GM18517 (cell line): ENCODE results near the gene POLA1.

Experiments used
- ATAC-seq: cut with Tn5 transposase; IDR thresholded peaks from one replicate; pipeline ENCODE4 v1.9.1; 2021; ENCODE audit warnings: mild to moderate bottlenecking, moderate library complexity; ENCODE audit not compliant: unreplicated experiment

POLA1 gene

DNA sequence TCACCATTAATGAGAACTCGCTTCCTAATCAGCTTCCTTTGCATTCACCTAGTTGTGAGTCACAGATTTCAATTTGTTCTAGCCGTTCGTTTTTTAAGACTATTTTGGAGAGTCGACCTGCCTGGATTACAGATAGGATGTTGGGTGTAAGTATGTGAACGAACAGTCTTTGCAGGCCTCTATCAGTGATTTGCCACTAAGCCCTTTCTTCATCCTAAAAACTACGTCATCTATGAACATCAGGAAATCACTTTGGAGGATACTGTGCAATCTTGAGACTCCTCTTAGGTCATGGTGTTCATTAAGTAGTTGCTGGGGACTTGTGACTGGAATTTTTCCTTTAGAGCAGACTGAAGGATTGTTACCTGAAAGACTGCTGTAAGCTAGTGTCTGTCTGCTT, 1.1 kb downstream of the POLA1 start:
- ATAC-seq, result no peak

DNA sequence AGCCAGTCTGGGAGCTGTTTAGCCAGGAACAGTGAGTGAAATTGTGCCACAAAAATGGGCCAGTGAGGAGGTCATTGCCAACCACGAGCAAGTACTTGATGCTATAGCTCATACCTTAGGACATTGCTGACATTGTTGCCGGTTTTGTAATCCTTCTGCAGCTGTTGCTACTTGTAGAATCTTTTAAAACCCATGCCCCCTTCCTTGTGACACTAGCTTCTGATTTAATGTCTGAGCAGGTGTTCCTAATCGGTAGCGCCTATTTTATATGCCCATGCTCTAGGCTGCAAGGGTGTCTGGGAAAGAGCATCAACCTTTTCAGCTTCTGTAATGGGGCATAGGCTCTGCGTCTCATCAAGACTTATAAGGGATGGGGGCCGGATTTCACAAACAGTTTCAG, 2.6 kb downstream of the POLA1 start:
- no peak for ATAC-seq

DNA sequence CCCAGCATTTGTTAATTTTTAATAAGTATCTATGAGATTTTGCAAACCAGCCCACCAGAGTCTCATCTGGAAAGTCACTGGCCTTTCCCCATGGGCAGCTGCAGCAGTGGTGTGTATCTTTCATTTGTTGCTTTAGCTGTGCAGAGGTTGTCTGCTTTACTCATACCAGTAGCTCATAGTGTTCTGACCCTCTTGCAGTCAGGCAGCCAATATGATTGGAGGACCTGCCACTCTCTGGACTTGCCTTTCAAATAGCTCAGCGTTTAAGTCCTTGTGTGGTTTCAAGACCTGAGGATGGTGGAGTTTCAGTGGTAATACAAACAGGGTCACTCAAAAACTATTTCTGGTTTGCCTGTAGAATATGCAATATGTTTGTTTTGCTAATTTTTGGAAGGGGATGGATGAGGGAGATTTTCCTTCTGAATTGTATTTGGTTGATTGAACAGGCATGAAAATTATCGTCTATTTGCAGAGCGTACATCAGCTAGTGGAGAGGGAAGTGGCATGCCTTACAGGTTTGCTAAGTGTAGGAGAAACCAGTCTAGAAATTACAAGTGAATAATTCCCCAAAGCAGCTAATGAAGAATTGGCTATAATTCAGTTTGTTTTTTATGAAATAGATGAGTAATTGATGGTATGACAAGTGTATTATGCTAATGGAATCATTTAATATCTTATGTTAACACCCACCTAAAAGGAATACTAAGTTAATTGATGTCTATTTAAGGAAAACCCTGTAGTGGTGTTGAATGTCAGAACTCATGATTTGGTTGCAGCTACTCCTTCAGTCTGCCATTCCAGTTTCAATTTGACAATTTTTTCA, 8.9 kb downstream of the POLA1 start:
- ATAC-seq, result peak; percentile 98

DNA sequence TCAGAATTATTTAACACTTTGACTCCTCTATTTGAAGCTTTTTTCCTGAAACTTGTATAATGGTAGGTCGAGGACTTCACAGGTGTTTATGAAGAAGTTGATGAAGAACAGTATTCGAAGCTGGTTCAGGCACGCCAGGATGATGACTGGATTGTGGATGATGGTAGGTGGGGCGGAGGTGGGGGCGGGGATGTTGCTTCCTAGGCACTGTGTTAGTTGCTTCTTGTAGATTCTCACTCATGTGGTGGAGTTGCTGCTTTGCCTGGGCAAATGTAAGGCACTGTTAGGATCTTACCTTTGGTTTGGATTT, 9.4 kb downstream of the POLA1 start:
- no peak for ATAC-seq

DNA sequence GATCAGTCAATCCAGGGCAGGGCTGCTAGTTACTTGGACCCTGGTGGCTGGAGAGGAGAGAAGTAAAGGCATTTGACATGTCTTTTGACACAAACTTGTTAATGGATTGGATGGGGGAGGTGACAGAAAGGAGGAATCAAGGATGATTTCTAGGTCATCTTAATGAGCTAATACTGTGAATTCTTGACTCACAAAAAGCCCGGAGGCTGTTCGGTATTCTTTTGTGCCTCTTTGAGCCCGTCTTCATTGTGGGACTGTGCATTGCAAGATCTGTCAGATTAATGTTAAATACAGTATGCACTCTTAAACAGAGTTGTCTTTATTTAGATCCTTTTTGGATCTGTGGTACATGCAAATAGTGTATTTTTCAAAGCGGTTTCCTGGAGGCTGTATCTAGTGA, 25.1 kb downstream of the POLA1 start:
- ATAC-seq, result no peak

DNA sequence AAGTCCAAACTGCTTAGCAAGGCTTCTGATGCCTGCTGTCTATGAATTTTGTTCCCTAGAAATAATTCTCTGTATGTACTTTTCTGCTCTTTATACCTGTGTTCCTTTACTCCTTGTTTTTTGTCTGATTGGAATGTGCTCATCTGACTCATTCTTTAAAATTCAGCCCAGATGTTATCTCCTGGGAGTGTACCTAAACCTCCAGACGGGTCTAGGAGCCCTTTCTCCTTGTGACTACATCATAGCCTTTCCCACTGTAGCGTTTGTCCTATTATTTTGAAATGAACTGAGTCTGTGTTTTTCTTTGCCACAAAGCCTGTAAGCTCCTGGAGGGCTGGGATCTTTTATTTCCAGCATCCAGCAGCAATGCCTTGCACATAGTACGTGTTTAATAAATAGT, 26.3 kb downstream of the POLA1 start:
- no peak for ATAC-seq

DNA sequence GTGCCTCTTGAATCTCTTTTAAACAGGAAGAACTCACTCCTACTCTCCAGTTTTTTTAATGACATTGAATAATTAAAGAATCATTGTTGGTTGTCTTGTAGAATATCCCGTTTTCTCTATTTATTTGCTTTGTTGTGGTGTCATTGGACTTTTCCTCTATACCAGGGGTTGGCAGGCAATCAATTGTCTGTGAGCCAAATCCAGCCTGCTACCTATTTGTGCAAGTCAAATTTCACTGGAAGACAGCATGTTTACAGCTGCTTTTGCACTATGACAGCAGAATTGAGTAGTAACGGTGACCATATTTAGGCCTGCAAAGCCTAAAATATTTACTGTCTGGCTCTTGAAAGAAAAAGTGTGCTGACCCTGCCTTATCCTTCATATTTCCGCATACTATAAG, 34.8 kb downstream of the POLA1 start:
- ATAC-seq, result no peak

DNA sequence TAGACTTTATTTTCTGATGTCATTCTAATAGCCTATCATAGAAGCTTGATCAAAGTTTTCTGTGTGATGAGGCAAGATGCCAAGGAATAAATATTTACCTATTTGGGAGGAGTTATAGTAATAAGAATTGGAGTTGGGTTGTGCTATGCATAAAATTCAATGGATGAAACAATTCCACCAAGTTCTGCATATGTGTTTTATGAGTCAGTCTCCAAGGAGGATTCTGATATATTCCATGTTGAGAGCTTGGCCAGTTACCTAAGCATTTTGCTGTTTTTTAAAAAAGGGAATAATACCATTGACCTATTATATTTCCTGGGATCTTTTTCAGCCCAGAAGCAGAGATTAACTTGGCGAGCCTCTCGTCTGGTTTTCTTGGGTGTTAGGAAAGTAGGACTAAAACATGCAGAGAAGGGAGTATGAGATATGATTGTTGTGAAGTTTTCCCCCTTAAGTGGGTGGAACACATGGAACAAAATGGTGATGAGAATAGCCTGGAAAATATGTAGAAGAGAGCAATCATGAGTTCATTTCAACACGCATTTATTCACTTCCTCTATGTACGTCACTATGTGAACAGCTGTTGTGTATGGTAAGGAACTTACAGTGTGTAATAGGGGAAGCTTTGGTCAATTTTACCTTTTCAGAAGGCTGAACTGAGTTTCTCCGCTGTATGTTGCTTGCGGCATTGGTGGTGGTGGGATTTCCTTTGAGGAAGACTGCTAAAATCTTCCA, 39.2 kb downstream of the POLA1 start:
- no peak for ATAC-seq

DNA sequence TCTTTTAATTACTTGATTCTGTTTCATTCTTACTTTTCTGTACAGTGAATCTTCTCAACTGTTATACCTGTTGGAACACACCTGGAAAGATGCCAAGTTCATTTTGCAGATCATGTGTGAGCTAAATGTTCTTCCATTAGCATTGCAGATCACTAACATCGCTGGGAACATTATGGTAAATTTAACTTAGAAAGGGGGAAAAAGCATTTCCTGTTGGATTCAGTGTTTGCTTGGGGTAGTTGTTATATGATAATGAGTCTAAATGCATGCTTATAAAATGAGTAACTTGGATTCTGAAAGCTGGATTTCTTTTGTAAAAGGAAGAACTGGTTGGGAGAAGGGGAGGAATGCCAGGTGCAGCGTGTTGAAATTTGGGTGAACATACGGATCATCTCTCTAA, 47.6 kb downstream of the POLA1 start:
- ATAC-seq, result no peak

DNA sequence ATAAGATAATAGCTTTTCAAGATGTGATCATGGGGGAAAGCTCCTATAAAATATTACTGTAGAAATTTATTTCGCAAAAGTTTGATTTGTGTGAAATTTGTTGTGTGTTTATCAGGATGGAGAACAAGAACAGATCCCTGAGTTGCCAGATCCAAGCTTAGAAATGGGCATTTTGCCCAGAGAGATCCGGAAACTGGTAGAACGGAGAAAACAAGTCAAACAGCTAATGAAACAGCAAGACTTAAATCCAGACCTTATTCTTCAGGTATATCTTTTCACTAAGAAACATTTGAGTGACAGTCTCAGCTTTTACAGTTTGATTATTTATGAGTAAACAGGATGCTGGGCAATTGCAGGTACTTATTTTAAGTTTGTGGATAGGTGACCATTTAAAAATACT, 54.5 kb downstream of the POLA1 start:
- no peak for ATAC-seq

DNA sequence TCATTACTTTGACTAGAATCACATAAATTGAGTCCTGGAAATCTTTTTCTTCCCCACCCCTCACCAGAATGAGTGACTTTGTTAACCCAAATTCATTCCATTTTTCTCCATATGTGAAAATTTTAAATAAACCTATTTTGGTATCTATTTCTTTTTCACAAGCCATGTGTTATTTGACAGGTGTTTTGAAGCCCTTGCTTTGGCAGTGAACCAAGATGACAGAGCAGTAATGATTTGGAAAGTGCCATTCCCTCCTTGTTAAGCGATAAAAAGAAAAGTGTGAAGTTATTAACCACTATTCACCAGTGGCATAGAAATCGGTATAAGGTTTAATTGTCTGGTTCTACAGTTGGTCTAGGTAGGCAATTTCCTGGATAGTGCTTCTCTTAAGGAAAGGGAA, 66.1 kb downstream of the POLA1 start:
- ATAC-seq, result no peak

DNA sequence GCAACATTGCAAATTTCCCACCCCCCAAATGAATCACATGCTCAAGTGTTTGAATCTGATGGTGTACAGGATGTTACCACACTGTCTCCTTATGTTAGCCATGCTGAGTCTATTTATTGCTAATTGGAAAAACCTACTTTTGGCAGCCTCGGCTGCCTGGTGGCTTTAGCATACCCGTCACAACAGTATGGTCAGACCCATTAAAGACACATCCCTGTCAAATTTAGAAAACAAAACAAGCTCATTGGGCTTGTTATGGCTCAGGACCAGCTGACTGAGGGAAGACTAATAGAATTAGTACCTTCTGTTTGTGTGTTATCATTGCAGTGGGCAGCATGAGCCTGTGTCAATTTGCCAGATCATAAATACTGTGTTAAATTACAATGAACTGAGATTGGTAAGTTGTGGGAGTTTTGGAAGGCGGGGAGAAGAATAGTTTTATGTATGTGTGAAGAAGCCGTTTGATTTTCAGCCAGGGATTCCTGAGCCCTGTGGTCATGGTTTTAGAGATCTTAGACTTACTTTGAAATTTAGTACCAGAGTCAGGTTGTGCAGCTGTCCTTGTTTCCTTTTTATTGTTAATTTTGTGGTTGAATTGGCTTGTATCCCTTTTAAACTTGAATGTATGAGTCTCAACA, 66.8 kb downstream of the POLA1 start:
- ATAC-seq, result no peak

DNA sequence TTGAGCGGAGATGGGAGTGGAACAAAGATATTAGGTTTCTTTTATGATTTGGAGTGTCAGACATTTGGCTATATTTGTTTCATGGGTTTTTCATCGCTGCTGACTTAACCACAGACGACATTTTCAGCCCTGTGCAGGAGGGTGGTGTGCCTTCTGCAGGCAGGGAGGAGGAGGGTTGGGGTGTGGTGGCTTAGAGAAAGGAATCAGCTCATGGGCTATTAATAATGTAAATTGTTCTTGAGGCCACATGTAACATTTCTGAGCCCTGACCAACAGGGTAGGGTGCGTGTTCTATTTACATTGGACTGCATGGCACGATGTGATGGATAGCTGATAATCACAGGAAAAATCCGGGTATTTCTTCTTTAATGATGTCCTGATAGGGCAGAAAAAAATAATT, 67.6 kb downstream of the POLA1 start:
- ATAC-seq, result no peak

DNA sequence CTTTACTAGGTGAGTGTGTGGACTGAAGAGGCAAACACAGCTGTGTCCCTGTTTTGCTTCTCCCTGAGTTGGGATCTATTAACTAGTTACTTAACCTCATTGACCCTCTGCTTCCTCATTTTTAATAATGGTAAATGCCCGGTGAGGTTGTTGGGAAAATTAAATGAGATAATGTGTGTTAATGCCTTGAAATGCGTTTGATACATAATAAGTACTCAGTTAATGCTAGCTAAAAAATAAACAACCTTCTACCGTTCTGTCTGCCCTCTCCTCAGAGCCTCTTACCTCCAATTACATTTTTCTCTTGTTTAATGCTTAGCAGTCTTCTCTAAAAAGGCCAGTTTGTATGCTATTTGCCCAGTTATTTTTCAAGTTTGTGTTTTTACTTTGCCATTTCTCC, 70.3 kb downstream of the POLA1 start:
- ATAC-seq, result no peak

DNA sequence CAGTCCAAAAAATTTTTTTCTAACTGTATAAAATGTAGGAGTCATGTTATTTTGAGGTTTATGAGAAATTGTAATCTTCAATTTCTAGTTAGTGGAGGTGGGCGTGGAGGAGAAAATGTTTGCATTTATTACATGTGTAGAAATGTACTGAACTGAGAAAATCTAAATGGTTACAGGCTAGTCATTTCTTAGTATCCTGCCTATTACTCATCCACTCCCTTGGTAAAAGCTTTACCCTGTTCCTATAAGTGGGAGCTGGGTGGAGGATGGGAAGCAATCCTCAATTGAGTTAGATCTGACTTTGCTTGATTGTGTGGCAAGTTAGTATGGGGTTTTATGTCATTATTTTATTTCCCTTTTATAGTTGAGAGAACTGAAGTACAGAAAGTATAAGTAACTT, 73.8 kb downstream of the POLA1 start:
- no peak for ATAC-seq

DNA sequence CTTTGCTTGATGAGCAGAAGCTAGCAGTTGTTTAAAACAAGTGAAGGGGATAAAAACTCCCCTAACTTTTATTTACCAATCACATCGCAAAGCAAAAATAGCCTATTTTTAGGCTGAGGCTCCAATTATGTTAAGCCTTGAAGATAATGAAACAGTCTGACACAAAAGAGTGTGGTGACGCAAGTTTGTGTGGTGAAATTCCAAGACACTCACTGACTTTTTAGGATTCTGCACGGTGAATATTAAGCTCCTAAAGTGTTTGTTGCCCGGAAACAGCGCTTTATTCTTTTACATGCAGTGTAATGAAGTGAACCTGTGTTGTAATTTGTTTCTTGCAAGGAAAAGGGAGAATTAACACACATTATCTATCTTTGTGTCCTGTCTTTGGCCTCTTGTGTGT, 74.8 kb downstream of the POLA1 start:
- ATAC-seq, result no peak

DNA sequence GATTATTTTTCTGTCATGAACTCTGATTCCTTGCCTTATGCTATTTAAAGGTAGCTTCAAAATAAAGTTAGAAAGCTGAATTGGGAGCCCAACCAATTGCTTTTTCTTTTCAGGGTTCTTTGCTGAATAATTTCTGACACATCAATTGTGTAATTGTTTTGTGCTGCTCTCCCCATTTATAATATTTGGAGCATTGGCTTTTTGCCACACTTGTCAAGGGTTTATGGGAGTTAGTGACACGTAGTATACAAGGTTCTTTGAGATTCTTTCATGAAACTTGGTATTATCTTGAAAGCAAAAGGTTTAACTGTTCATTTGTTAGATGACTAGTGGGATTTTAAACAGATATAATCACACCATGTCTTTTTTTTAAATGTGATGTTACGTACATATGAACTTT, 80.9 kb downstream of the POLA1 start:
- no peak for ATAC-seq

DNA sequence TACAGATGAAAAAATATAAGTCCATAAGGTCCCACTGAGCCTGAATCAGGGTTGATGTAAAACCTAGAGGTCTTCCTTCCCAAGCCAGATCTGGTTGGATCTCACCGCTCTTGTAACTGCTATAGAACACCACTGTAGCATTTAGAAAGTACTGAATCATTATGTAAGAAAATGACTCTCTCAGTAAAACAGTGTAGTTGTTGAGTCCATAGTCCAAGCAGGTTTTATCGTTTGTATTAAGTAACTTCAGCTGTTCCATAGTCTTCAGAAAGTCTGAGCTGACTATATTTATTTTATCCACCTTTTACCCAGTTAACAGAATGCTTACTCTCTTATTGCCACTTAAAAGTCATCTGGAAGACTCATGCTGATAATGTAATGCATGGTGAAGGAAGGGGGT, 82.2 kb downstream of the POLA1 start:
- no peak for ATAC-seq

DNA sequence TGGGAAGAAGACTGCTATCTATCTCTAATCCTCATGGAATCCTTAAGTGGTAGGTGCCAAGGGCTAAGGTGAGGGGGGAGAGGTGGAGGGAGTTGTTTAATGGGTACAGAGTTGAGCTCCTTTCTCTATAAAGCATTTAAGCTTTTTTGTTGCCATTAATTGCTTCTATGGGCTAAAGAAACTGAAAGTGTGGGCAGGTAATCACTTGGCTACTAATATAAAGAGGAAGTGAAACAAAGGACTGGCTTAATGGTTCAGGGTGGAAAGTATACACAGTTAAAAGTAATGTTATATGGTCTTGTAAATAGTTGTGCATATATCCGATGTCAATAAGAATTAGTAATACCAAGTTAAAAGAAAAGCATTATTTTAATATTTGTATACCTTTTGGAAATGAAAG, 83.9 kb downstream of the POLA1 start:
- ATAC-seq, result peak; percentile 100

DNA sequence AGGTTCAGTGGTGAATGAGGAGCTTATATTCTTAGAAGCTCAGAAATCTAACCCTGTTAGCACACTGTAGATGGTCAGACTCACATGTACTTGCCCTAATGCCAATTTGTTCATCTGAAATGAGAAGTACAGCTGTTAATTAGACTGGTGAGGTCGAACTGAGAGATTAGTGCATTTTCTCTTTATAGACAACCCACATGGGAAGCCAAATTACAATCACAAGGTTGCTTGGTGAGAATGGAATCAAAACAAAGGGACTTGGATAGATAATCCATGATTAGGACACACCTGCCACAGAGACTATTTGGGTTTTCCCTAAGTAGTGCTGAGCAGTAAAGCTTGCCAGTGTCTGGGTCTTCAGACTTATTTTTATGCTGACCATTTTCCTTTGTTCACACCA, 88.3 kb downstream of the POLA1 start:
- no peak for ATAC-seq

DNA sequence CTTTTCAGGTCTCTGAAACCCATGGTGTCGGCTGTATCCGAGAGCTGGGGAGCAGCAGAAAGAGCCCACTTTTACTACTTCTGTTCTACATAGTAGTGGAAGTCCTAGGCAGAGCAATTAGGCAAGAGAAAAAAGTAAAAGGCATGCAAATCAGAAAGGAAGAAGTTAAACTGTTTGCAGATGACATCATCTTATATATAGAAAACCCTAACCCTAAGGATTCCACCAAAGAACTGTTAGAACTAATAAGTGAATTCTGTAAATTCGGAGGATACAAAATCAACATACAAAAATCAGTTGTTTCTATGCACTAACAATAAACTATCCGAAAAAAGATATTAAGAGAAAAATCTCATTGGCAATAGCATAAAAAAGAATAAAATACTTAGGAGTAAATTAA, 95.3 kb downstream of the POLA1 start:
- ATAC-seq, result no peak

DNA sequence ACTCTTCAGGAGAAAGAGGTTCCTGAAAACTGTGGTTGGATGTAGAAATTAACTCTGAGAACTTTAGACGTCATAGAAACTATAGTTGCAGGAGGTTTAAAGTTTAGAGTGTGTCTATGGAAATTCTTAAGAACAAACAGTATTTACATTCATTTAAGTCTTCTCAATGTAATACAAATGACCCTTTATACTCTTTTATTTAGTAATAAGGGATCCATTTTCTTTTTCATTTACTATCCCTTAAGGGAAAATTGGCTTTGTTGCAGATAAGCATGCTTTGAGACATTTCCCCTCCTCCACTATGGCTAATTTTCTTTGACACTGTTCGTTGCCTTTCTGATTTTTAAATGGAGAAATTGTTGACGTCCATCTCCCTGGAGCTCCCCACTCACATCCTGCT, 96.4 kb downstream of the POLA1 start:
- no peak for ATAC-seq
